Osteocyte (in vitro differentiated cells): ENCODE data around the gene PRDX3. TPM values are rescaled to one million over a fixed set of nuclear protein-coding genes. Genes with fewer than 3 reads are reported as not detected.
A peak's percentile ranks its signal among the peaks of the same experiment; 100 is the strongest.

Experiments
- DNase-seq: peaks from one replicate; pipeline ENCODE4 v3.0.0; 2021; ENCODE audit warnings: mixed read lengths; ENCODE audit not compliant: unreplicated experiment; ENCODE audit errors: extremely low spot score
- H3K27ac Mint-ChIP-seq: one replicate; pipeline ENCODE4 v1.8.0; 2021; ENCODE audit warnings: mild to moderate bottlenecking, mixed read lengths; ENCODE audit not compliant: unreplicated experiment
- H3K27me3 Mint-ChIP-seq: one replicate; pipeline ENCODE4 v1.8.0; 2021; ENCODE audit warnings: mixed read lengths; ENCODE audit not compliant: unreplicated experiment
- H3K36me3 Mint-ChIP-seq: one replicate; pipeline ENCODE4 v1.8.0; 2021; ENCODE audit warnings: mixed read lengths; ENCODE audit not compliant: unreplicated experiment
- H3K4me1 Mint-ChIP-seq: one replicate; pipeline ENCODE4 v1.8.0; 2021; ENCODE audit warnings: mixed read lengths; ENCODE audit not compliant: unreplicated experiment
- H3K4me3 Mint-ChIP-seq: one replicate; pipeline ENCODE4 v1.8.0; 2021; ENCODE audit warnings: mild to moderate bottlenecking, moderate library complexity, mixed read lengths; ENCODE audit not compliant: unreplicated experiment
- H3K9me3 Mint-ChIP-seq: one replicate; pipeline ENCODE4 v1.8.0; 2021; ENCODE audit warnings: mixed read lengths; ENCODE audit not compliant: unreplicated experiment
- total RNA-seq: library from RNA; stranded (reverse); gene quantifications from 2 replicates; pipeline ENCODE4 v1.2.1, GENCODE V29; 2021
- TF ChIP-seq, protein P1 (sequence below): fragments of 200-600 bp; sonication (generic); IDR thresholded peaks from 2 replicates; pipeline ENCODE4 v1.5.0; 2021; ENCODE audit warnings: antibody characterized with exemption, mild to moderate bottlenecking, moderate library complexity

Gene PRDX3
- total RNA-seq, 1 donor from 2014 or later = 76.9 TPM

DNA sequence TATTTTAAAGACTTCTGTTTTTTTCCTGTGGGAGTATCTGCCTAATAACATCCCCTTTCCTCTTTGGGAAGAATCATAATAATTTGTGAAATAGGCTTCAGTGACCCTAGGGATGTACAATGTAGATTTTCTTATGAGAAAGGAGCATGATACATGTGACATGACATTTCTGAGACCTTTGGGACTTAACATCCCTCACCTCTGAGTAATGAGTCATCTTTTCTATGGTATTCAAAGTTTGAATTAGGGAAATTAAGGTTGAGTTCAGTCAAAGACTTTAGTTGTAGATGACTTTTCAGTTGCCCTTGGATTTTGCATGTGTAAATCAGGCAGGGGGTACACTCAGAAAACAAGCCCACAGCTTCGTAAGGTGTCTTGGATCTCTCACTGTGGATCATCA lies 43.1 kb upstream of the PRDX3 start:
- H3K27me3 Mint-ChIP-seq = no peaks in the 10 kb centered on the region
- H3K4me3 Mint-ChIP-seq = no peak overlapping the region
- no peaks in the 10 kb centered on the region for H3K9me3 Mint-ChIP-seq

DNA sequence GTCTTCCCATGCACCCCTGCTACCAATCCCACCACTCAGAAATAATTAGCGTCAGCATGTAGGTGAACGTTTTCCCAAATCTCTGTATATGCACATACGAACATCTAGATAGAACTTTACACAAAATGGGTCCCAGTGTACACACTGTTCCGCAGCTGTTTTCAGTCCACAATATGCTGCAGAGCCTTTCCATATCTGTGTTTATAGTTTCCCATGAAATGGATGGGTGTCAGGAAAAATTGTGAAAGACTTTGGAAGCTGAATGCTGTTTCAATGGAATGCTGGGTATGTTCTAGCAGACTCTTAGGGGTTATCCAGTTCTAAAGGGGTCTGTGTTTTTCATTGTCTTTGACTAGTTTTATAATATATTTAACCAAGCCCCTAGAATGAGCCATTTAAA lies 42.6 kb upstream of the PRDX3 start:
- Mint-ChIP-seq H3K9me3 (no peaks in the 10 kb centered on the region), H3K4me1 (peaks cover 46% of the 10 kb centered on the region), H3K4me3 (no peak overlapping the region), H3K27ac (no peak overlapping the region), H3K27me3 (no peaks in the 10 kb centered on the region), H3K36me3 (peaks cover 1% of the 10 kb centered on the region)
- no peak for DNase-seq
- TF ChIP-seq, protein P1, sequence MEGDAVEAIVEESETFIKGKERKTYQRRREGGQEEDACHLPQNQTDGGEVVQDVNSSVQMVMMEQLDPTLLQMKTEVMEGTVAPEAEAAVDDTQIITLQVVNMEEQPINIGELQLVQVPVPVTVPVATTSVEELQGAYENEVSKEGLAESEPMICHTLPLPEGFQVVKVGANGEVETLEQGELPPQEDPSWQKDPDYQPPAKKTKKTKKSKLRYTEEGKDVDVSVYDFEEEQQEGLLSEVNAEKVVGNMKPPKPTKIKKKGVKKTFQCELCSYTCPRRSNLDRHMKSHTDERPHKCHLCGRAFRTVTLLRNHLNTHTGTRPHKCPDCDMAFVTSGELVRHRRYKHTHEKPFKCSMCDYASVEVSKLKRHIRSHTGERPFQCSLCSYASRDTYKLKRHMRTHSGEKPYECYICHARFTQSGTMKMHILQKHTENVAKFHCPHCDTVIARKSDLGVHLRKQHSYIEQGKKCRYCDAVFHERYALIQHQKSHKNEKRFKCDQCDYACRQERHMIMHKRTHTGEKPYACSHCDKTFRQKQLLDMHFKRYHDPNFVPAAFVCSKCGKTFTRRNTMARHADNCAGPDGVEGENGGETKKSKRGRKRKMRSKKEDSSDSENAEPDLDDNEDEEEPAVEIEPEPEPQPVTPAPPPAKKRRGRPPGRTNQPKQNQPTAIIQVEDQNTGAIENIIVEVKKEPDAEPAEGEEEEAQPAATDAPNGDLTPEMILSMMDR = no peak

More for the DNA sequence above, 43.1 kb upstream of the PRDX3 start:
- peak overlapping the region; percentile 25 for H3K27ac Mint-ChIP-seq
- TF ChIP-seq, protein P1 = no peak
- peaks cover 46% of the 10 kb centered on the region for H3K4me1 Mint-ChIP-seq
- H3K36me3 Mint-ChIP-seq = peaks cover 1% of the 10 kb centered on the region
- no peak for DNase-seq

DNA sequence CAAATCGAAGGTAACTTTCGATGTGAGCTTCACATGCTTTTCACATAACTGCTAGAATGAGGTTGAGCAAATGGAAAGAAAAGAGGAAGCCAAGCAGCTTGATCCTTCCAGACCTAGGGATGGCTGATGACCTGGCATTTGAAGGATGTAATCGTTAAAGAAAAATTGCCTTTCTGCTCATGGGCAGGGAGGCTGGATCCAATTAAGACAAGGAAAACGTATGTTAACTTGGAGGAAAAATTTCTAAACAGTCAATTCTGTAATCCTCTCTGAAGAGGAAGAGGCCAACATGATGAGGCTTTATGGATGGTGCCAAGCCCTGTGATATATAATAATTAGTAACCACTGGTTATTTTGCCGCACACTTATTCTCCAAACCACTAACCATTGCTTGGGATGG lies 41.3 kb upstream of the PRDX3 start:
- no peak for DNase-seq
- Mint-ChIP-seq H3K4me3 (no peak overlapping the region), H3K27me3 (no peaks in the 10 kb centered on the region), H3K27ac (no peak overlapping the region), H3K4me1 (peaks cover 40% of the 10 kb centered on the region), H3K36me3 (peaks cover 1% of the 10 kb centered on the region), H3K9me3 (no peaks in the 10 kb centered on the region)
- TF ChIP-seq, protein P1 = no peak

DNA sequence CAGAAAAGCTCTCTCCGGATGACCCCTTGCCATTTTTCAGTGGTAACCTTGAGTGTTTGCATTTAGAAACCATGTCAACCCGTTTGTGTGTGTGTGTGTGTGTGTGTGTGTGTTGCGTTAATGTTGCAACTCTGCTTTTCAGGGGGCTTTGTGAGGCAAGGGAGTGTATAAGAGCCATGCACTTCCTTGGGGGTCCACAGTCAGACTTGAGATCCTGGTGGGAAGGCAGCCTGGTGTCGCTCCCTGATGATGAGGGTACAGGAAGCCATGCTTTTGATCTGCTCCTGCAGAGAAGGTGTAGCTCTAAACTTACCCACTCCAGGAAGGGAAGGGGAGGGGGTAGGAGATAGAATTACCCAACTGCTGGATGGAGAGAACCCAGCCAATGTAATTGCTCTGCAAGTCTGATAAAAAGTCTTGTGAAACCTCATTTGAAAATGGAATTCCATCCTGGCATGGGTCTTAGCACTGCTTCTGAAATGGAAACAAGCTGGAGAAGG lies 39.4 kb upstream of the PRDX3 start:
- H3K27ac Mint-ChIP-seq = no peak overlapping the region
- TF ChIP-seq, protein P1 = no peak
- no peaks in the 10 kb centered on the region for H3K9me3 Mint-ChIP-seq
- DNase-seq = no peak
- H3K36me3 Mint-ChIP-seq = peaks cover 1% of the 10 kb centered on the region
- no peak overlapping the region for H3K4me3 Mint-ChIP-seq
- H3K4me1 Mint-ChIP-seq = peaks cover 37% of the 10 kb centered on the region
- H3K27me3 Mint-ChIP-seq = no peaks in the 10 kb centered on the region

DNA sequence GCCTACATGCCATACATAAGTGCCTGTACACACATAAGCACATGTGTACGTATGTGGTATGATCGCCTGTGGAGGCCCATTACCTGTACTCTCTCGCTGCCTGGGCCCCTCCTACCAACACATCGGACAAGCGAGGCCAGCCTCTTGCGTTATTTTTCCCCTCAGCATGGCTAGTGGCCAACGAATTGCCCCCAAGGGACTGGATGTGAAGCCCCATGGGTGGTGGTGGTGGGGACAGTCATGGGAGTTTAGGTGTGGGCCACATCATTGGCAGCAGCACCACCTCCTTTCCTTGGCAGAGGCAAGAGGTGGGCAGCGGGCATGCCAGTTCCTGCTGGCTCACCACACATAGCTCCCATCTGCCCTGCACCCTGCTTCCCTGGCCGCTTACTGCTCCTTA lies 38.8 kb upstream of the PRDX3 start:
- Mint-ChIP-seq H3K4me1 (peaks cover 37% of the 10 kb centered on the region), H3K27ac (no peak overlapping the region), H3K9me3 (no peaks in the 10 kb centered on the region), H3K4me3 (no peak overlapping the region), H3K27me3 (no peaks in the 10 kb centered on the region), H3K36me3 (peaks cover 6% of the 10 kb centered on the region)
- TF ChIP-seq, protein P1 = no peak
- DNase-seq = no peak
